Cardiac fibroblast (primary cell): ENCODE measurements around the gene ZNF771.
"Not testable (repeated sequence)": the region's sequence is repeated elsewhere in the genome, so short reads cannot be mapped to it uniquely, and the experiment has no call there.

ENCODE experiments used
- DNase-seq, 2 donors: peaks; one replicate each; pipeline versions ENCODE4 v3.0.0 to v3.0.0-alpha.2; 2010; ENCODE audit warnings: low read depth in 2 of 2
- H3K4me3 ChIP-seq, 2 donors: replicated peaks in 1 of 2; 1 replicate in 1 of 2; 2 replicates in 1 of 2; pipeline ENCODE4 v1.5.1; 2011; ENCODE audit warnings: low read depth in 2 of 2, low read length in 2 of 2, mild to moderate bottlenecking in 2 of 2, moderate library complexity in 1 of 2
- TF ChIP-seq, protein P1 (sequence below): IDR thresholded peaks from one replicate; pipeline ENCODE4 v1.5.1; 2011; ENCODE audit warnings: low read depth, mild to moderate bottlenecking, low read length, inconsistent platforms

The ZNF771 gene

DNA sequence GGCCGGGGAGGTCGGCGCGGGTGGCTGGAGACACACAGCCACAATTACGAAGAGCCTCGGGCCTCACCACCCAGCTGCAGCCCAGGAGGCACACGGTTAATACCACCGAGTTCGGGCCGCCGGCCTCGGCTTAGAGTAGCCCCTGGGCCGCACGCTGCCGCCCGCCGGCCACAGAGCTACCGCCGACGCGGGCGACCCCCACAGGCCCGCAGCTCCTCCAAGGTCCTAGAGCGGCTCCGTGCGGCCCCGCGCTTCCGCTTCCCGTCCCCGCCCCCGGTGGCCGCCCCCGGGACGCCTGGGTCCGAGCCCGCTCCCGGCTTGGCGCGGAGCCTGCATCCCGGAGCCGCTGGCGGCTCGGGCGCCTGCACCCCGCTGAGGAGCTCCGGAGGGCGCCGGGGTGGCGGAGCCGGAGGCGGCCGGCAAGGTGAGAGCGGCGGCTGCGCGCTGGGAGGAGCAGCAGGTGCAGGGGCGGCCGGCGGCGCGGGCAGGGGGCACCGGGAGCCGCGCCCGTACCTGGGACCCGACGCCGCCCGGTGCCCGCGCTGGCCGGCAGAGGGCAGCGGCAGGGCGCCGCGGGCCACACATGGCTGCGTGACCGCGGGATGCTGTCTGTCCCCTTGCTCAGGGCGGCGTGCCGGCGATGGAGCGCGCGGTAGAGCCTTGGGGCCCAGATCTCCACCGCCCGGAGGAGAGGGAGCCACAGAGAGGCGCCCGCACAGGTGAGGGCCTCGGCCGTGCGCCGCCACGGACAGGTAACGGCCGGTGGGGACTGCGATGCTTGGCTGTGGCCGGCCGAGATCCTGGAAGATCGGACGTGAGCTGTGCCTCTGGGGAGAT is 12.0 kb upstream of the ZNF771 start, which contains the start of gene ZNF48:
Gene ZNF48 (plus strand): TSS at position 266 of the 837 bp plus-strand sequence. CDS start 375 bp downstream, at position 641.
- TF ChIP-seq, protein P1, sequence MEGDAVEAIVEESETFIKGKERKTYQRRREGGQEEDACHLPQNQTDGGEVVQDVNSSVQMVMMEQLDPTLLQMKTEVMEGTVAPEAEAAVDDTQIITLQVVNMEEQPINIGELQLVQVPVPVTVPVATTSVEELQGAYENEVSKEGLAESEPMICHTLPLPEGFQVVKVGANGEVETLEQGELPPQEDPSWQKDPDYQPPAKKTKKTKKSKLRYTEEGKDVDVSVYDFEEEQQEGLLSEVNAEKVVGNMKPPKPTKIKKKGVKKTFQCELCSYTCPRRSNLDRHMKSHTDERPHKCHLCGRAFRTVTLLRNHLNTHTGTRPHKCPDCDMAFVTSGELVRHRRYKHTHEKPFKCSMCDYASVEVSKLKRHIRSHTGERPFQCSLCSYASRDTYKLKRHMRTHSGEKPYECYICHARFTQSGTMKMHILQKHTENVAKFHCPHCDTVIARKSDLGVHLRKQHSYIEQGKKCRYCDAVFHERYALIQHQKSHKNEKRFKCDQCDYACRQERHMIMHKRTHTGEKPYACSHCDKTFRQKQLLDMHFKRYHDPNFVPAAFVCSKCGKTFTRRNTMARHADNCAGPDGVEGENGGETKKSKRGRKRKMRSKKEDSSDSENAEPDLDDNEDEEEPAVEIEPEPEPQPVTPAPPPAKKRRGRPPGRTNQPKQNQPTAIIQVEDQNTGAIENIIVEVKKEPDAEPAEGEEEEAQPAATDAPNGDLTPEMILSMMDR: no peak
- peak within 1 kb of the TSS; percentile 79 to 80 for H3K4me3 ChIP-seq
- DNase-seq: peak; percentile 81 to 95

- TF ChIP-seq, protein P1: no peak
- peak; percentile 22 to 25 for DNase-seq
- H3K4me3 ChIP-seq: peak overlapping the region; percentile 79 to 80
These were observed 11.3 kb upstream of the ZNF771 start for GRCh38 chr16:30395992-30396585.

DNA sequence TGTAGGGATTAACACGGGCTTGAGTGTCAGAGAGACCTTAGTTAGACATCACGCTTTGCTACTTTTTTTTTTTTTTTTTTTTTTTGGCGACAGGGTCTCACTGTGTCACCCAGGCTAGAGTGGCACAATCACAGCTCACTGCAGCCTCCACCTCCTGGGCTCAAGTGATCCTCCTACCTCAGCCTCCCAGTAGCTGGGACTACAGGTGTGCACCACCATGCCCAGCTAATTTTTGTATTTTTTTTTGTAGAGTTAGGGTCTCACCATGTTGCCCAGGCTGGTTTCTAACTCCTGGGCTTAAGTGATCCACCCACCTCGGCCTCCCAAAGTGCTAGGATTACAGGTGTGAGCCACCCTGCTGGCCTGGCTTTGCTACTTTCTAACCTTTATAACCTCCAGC is 10.8 kb upstream of the ZNF771 start:
- not testable (repeated sequence) for DNase-seq, H3K4me3 ChIP-seq

GRCh38 chr16:30397056-30397455 is 10.3 kb upstream of the ZNF771 start:
- no peak overlapping the region for H3K4me3 ChIP-seq
- no peak for DNase-seq
- TF ChIP-seq, protein P1: no peak

GRCh38 chr16:30397776-30398660 is 9.4 kb upstream of the ZNF771 start:
- H3K4me3 ChIP-seq: no peak overlapping the region
- no peak for DNase-seq
- TF ChIP-seq, protein P1: no peak

DNA sequence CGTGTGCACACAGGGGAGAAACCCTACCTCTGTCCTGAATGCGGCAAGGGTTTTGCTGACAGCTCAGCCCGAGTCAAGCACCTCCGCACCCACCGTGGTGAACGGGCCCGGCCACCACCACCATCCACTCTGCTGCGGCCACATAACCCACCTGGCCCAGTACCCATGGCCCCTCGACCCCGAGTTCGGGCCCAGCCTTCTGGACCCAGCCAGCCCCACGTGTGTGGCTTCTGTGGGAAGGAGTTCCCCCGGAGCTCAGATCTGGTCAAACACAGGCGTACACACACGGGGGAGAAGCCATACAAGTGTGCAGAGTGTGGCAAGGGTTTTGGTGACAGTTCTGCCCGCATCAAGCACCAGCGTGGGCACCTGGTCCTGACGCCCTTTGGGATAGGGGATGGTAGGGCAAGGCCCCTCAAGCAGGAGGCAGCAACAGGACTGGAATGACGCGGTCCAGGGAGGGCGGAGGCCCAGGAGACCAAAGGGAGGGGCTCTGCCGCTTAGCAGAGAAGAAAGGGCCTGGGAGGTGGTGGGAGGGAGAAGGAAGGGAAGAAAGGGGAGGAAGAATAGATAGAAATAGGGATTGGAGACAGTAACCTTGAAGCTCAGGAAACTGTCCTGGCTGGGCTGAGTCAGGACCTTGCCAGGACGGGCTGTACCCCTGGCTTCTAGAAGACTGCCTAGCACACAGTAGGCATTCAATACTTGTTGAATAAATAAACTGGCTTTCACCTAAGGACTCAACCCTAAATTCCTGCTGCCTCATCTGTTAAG is 8.6 kb upstream of the ZNF771 start:
- TF ChIP-seq, protein P1: no peak

More for the DNA sequence above, 8.6 kb upstream of the ZNF771 start:
- DNase-seq: no peak
- H3K4me3 ChIP-seq: no peak overlapping the region
